Suprapubic skin (tissue), 3 donors: ENCODE measurements around the gene OR6Q1.

ENCODE experiments used
- EP300 ChIP-seq: sonication (generic); formaldehyde crosslinking; IDR thresholded peaks from one replicate; pipeline ENCODE4 v1.6.1; 2017; ENCODE audit warnings: antibody characterized with exemption
- POLR2A ChIP-seq, 2 donors: fragments of 450-650 bp; IDR thresholded peaks; one replicate each; pipeline ENCODE4 v1.6.1; 2017; ENCODE audit warnings: antibody characterized with exemption in 2 of 2, mild to moderate bottlenecking in 2 of 2, moderate library complexity in 2 of 2
- TF ChIP-seq, protein P1 (sequence below), 2 donors: fragments of 200-600 bp in 1 of 2; fragments of 450-650 bp in 1 of 2; sonication (generic) in 1 of 2; IDR thresholded peaks; one replicate each; pipeline ENCODE4 v1.5.1; 2016 to 2019; ENCODE audit warnings: antibody characterized with exemption in 2 of 2, mild to moderate bottlenecking in 1 of 2, moderate library complexity in 1 of 2

GRCh38 chr11:58003591-58003990 is 27.2 kb upstream of the OR6Q1 start:
- TF ChIP-seq, protein P1, sequence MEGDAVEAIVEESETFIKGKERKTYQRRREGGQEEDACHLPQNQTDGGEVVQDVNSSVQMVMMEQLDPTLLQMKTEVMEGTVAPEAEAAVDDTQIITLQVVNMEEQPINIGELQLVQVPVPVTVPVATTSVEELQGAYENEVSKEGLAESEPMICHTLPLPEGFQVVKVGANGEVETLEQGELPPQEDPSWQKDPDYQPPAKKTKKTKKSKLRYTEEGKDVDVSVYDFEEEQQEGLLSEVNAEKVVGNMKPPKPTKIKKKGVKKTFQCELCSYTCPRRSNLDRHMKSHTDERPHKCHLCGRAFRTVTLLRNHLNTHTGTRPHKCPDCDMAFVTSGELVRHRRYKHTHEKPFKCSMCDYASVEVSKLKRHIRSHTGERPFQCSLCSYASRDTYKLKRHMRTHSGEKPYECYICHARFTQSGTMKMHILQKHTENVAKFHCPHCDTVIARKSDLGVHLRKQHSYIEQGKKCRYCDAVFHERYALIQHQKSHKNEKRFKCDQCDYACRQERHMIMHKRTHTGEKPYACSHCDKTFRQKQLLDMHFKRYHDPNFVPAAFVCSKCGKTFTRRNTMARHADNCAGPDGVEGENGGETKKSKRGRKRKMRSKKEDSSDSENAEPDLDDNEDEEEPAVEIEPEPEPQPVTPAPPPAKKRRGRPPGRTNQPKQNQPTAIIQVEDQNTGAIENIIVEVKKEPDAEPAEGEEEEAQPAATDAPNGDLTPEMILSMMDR (IDR thresholded peaks at IDR 0.05) = no peak
- TF ChIP-seq EP300 (no peak), POLR2A (IDR thresholded peaks at IDR 0.05) (no peak)
